Activated T-helper 17 cell treated with anti-CD3 and anti-CD28 coated beads, Interleukin-2, amount 50 U/mL, for 72 hours (primary cell): Measurements from ENCODE around the gene POLD2. TPM values are rescaled to one million over a fixed set of nuclear protein-coding genes. Genes with fewer than 3 reads are reported as not detected.

Experiments used
- ATAC-seq: fragments of 150-1000 bp; cut with Tn5 transposase; replicated peaks from 2 replicates; pipeline ENCODE4 v1.10.0; 2021; ENCODE audit warnings: mild to moderate bottlenecking, moderate library complexity
- H3K27ac Mint-ChIP-seq: one replicate; pipeline ENCODE4 v1.8.0; 2022; ENCODE audit warnings: mixed read lengths
- H3K27me3 Mint-ChIP-seq: one replicate; pipeline ENCODE4 v1.8.0; 2022; ENCODE audit warnings: mixed read lengths
- H3K36me3 Mint-ChIP-seq: one replicate; pipeline ENCODE4 v1.8.0; 2022; ENCODE audit warnings: low read depth, mild to moderate bottlenecking, mixed read lengths
- H3K4me1 Mint-ChIP-seq: one replicate; pipeline ENCODE4 v1.8.0; 2022; ENCODE audit warnings: mixed read lengths
- H3K4me3 Mint-ChIP-seq: one replicate; pipeline ENCODE4 v1.8.0; 2022; ENCODE audit warnings: mild to moderate bottlenecking, mixed read lengths
- H3K9me3 Mint-ChIP-seq: one replicate; pipeline ENCODE4 v1.8.0; 2022; ENCODE audit warnings: mixed read lengths
- total RNA-seq, 2 donors: library from RNA; stranded (reverse); gene quantifications; one replicate each; pipeline ENCODE4 v1.2.3, GENCODE V29; 2022

POLD2 gene
- total RNA-seq, 2 donors from 2014 or later: 114 to 181 TPM

DNA sequence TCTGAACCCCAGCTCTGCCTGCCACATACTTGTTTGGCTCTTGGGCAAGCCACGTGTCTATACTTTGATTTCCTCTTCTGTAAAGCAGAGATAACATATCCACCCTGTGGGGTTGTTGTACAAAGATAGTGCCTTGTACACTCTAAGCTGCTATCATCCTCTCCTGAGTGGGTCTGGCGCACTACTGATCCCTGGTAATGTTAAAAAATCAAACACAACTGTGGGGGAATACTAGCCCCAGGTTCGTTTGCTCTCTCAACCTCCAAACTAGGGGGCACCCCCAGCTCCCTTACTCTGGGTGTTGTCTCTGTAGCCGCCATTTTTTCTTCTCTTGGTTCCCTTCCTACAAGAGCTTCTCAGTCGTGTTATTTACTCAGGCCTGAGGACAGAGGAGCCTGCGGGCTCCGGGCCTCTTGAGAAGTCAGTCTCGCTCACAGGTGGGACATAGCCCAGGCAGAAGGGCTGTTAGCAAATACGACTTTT, 42.0 kb downstream of the POLD2 start:
- Mint-ChIP-seq H3K4me1 (peaks cover 21% of the 10 kb centered on the region), H3K36me3 (peaks cover 55% of the 10 kb centered on the region)
- no peak for ATAC-seq

DNA sequence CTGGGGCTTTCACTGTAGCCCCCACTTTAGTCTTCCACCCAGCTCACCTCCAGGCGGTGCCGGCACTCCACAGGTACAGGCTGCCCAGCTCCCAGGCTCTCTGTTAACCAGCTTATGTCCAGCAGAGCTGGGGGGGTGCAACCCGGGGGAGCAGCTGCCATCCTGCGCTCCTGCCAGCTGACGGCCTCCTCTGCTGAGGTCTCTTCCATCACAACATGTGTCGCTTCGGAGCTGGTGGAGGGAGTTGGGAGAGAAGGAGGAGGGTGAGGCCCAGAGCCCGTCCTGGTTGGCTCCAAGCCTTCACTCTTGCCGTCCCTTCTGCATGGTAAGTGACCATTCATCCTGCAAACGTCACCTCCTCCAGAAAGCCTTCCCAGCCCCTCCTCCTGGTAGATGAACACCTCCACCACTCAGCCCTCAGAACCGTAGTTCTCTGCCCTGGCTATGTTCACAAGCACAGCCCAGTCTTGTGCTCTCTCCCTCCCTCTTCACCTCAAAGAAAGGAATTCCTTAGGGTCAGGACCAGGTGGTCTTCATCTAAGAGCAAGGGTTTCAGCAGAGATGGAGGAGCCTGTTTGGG, 42.6 kb downstream of the POLD2 start:
- no peak for ATAC-seq
- H3K4me1 Mint-ChIP-seq: peaks cover 21% of the 10 kb centered on the region
- peaks cover 60% of the 10 kb centered on the region for H3K36me3 Mint-ChIP-seq

More for the DNA sequence above, 42.0 kb downstream of the POLD2 start:
- H3K27me3 Mint-ChIP-seq: no peaks in the 10 kb centered on the region
- H3K27ac Mint-ChIP-seq: peak overlapping the region; percentile 93
- no peaks in the 10 kb centered on the region for H3K9me3 Mint-ChIP-seq
- peak overlapping the region; percentile 86 for H3K4me3 Mint-ChIP-seq

DNA sequence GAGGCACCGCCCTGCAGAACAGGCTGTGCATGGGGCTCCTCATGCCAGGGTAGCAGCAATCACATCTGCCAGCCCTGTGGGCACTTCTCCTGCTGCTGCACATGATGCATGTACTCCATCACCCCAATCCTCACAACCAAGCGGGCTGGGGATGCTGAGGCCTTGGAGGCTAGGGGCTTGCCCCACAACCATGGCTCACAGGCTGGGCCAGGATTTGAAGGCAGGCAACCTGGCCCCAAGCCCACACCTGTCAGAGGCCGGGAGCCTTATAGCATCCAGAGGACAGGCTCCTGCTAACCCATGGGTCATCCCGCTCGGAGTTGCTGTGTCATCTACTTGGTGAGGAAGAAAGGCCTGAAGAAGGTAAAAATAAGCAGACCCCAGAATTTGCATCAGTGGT, 43.2 kb downstream of the POLD2 start:
- H3K4me1 Mint-ChIP-seq: peaks cover 21% of the 10 kb centered on the region
- peaks cover 67% of the 10 kb centered on the region for H3K36me3 Mint-ChIP-seq
- no peaks in the 10 kb centered on the region for H3K27me3 Mint-ChIP-seq
- peak overlapping the region; percentile 86 for H3K4me3 Mint-ChIP-seq
- no peak for ATAC-seq
- no peaks in the 10 kb centered on the region for H3K9me3 Mint-ChIP-seq
- no peak overlapping the region for H3K27ac Mint-ChIP-seq

More for the DNA sequence above, 42.6 kb downstream of the POLD2 start:
- peak overlapping the region; percentile 86 for H3K4me3 Mint-ChIP-seq
- H3K27ac Mint-ChIP-seq: peak overlapping the region; percentile 93
- no peaks in the 10 kb centered on the region for H3K9me3 Mint-ChIP-seq
- no peaks in the 10 kb centered on the region for H3K27me3 Mint-ChIP-seq

DNA sequence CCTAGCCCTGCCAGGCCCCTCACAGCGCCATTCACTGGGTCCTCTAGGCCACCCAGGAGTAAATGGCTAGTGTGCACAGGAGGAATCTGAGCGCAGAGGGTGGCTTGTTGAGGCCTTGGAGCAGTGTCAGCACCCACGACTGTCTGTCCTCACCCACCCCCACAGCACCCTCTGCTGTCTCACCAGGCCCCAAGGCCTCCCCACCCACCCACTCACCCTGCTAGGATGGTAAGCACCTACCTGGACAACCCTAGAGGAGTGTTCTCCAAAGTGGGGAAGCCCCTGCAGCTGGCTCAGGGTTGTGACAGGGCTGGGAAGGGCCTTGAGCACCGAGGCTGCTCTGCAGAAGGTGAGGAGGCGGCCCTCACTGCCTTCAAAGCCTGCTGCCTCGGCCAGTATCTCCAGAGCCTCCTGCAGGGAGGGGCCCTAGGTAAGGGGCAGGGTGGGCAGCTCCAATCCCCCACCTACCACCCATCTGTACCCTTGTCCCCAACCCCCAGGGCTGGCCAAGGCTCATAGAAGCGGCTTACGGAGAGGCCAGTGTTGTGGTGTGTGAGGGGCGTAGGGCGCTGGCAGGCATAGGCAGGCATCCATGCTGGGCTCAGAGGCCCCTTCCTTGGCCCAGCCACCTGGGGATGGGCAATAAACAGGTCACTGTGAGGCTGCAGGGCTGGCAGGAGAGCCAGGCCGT, 43.9 kb downstream of the POLD2 start:
- no peak overlapping the region for H3K4me3 Mint-ChIP-seq
- peaks cover 73% of the 10 kb centered on the region for H3K36me3 Mint-ChIP-seq
- H3K27ac Mint-ChIP-seq: no peak overlapping the region
- peaks cover 21% of the 10 kb centered on the region for H3K4me1 Mint-ChIP-seq
- no peaks in the 10 kb centered on the region for H3K9me3 Mint-ChIP-seq
- ATAC-seq: no peak
- no peaks in the 10 kb centered on the region for H3K27me3 Mint-ChIP-seq

DNA sequence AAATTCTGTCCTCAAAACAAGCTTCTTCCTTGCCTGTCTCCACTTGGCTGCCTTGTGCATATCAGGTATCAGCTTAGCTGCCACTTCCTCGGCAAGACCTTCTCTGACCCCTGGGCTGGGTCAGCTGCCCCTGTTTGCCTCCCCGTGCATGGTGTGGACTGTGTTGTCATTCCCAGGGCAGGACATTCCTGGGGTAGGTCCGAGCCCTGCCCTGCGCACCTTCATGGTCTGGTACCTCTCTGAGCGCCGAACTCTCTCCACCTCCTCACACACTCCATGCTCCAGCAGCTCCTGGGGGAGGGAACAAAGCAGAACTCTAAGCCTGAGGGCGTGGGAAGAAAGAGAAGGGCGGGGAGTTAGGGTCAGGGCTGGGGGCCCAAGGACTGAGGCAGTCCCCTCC, 44.8 kb downstream of the POLD2 start:
- H3K4me3 Mint-ChIP-seq: no peak overlapping the region
- H3K36me3 Mint-ChIP-seq: peaks cover 82% of the 10 kb centered on the region
- H3K27me3 Mint-ChIP-seq: no peaks in the 10 kb centered on the region
- ATAC-seq: no peak
- H3K9me3 Mint-ChIP-seq: no peaks in the 10 kb centered on the region
- H3K27ac Mint-ChIP-seq: no peak overlapping the region
- peaks cover 17% of the 10 kb centered on the region for H3K4me1 Mint-ChIP-seq

DNA sequence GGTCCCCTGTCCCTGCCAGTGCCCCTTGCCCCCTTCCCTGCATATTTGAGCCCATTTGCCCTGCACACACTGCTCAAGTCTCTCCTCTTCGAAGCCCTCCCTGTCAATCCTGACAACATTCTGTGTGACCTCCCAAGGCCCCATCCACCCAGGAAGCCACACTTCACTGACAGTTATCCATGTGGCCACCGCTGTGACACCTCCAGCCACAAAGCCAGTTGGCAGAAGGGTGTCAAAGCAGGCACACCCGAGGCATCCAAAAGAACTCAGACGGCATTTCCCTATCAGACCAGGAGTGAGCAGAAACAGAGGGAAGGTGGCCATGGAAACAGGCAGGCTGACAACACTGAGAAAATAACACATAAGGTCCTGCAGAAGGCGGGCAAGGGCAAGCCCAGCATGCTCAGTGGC, 45.7 kb downstream of the POLD2 start:
- peak overlapping the region; percentile 88 for H3K27ac Mint-ChIP-seq
- peaks cover 17% of the 10 kb centered on the region for H3K4me1 Mint-ChIP-seq
- H3K4me3 Mint-ChIP-seq: no peak overlapping the region
- ATAC-seq: no peak
- peaks cover 91% of the 10 kb centered on the region for H3K36me3 Mint-ChIP-seq
- H3K9me3 Mint-ChIP-seq: no peaks in the 10 kb centered on the region
- no peaks in the 10 kb centered on the region for H3K27me3 Mint-ChIP-seq

DNA sequence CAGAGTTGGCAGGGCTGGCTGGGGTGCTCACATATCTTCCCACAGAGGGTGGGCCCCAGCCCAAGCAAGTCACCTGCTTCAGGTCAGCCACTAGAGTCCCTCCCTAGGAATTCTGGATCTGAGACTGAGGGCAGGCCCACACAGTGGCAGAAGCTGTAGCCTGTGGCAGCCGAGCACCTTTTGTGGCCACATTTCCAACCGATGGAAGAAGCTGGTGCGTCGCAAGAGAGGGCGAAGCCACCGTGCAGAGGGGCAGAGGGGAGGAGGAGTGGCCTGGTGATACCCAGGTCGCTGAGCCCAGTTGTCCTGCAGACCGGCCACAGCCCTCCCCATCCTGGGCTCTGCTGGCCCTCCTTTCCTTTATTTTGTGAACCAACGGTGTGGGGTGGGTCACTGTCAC, 46.3 kb downstream of the POLD2 start:
- Mint-ChIP-seq H3K27me3 (no peaks in the 10 kb centered on the region), H3K4me1 (peaks cover 19% of the 10 kb centered on the region), H3K4me3 (no peak overlapping the region), H3K36me3 (peaks cover 93% of the 10 kb centered on the region), H3K27ac (peak overlapping the region; percentile 88), H3K9me3 (no peaks in the 10 kb centered on the region)
- ATAC-seq: no peak

DNA sequence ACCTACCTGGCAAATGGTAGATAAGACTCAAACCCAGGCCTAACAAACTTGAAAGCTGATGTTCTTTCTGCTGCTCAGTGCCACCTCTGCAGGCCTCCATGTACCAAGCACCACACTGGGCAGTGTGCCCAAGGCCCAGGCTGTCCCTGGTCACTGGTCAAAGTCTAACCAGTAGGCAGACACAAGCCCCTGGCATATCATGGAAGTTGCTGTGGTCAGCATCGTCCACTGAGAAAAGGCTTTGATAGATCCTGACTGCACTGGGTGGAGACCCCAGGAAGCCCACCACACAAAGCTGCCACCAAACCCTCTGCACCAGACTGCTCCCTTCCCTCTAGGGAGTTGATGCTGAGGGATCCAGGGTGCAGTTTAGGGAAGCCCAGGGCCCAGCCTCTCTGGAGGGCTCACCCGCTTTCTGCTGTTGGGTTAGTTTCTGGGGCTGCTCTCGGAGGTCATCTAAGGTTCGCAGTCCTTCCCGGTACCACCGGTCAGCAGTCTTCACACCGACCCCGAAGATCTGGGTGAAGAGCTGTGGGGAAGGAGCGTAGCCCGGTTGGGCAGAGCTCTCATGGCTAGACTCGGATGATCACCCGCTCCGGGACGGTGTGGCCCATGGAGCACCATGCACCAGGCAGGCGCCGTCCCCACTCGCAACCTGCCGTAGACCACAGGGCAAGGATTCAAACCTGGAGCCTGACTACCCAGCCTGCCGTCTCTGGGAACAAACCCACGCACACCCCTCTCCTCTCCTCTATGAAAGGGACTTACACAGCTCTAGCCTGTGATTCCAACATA, 47.0 kb downstream of the POLD2 start:
- no peaks in the 10 kb centered on the region for H3K9me3 Mint-ChIP-seq

DNA sequence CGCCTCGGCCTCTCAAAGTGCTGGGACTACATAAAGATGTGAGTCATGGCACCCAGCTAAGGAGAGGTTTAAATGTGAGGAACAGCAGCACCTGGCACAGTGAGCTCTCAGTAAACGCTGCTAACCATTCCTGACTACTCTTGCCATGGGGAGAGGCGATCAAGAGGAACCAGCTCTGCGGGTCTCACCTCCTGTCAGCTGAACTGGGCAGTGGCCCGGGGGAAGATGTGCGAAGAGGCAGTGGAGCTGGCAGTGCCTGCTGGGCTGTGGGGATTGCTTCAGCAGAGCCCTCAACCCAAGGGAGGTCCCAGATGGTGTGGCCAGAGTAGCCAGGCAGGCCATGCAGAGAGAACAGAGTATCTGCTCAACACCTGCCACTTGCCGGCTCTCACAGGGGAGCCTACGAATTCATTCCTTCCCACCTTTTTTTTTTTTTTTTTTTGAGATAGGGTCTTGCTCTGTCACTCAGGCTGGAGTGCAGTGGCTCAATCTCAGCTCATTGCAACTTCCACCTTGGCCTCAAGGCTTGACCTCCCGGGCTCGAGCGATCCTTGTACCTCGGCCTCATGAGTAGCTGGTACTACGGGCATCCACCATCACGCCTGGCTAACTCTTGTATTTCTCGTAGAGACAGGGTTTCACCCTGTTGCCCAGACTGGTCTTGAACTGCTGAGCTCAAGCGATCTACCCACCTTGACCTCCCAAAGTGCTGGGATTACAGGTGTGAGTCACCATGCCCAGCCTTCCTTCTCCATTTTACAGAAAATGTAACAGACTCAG, 47.9 kb downstream of the POLD2 start:
- Mint-ChIP-seq H3K27ac (no peak overlapping the region), H3K9me3 (no peaks in the 10 kb centered on the region)

More for the DNA sequence above, 47.0 kb downstream of the POLD2 start:
- H3K27ac Mint-ChIP-seq: no peak overlapping the region
- H3K27me3 Mint-ChIP-seq: no peaks in the 10 kb centered on the region
- peaks cover 91% of the 10 kb centered on the region for H3K36me3 Mint-ChIP-seq
- H3K4me1 Mint-ChIP-seq: peaks cover 17% of the 10 kb centered on the region
- H3K4me3 Mint-ChIP-seq: no peak overlapping the region
- ATAC-seq: no peak

DNA sequence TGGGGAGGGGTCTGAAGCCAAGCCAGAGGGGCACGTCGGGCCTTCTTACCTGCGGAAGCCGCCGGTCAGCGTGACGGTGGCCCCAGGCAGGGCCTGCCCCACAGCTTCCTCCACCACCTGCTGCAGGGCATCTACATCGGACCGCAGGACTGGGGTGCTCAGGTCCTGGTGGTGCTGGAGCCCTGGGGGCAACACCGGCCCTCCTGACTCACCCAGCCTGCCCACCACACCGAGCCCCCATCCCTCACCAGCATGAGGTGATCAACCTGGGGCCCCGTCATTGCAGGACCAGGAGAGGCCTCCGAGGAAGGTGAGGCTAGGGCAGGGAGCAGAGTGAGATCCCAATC, 49.0 kb downstream of the POLD2 start:
- H3K27ac Mint-ChIP-seq: no peak overlapping the region
- peaks cover 11% of the 10 kb centered on the region for H3K4me1 Mint-ChIP-seq
- H3K9me3 Mint-ChIP-seq: no peaks in the 10 kb centered on the region
- H3K27me3 Mint-ChIP-seq: no peaks in the 10 kb centered on the region
- H3K4me3 Mint-ChIP-seq: no peak overlapping the region
- H3K36me3 Mint-ChIP-seq: peaks cover 73% of the 10 kb centered on the region
- no peak for ATAC-seq

More for the DNA sequence above, 47.9 kb downstream of the POLD2 start:
- peaks cover 83% of the 10 kb centered on the region for H3K36me3 Mint-ChIP-seq
- H3K4me1 Mint-ChIP-seq: peaks cover 11% of the 10 kb centered on the region
- ATAC-seq: no peak
- H3K4me3 Mint-ChIP-seq: no peak overlapping the region
- H3K27me3 Mint-ChIP-seq: no peaks in the 10 kb centered on the region

DNA sequence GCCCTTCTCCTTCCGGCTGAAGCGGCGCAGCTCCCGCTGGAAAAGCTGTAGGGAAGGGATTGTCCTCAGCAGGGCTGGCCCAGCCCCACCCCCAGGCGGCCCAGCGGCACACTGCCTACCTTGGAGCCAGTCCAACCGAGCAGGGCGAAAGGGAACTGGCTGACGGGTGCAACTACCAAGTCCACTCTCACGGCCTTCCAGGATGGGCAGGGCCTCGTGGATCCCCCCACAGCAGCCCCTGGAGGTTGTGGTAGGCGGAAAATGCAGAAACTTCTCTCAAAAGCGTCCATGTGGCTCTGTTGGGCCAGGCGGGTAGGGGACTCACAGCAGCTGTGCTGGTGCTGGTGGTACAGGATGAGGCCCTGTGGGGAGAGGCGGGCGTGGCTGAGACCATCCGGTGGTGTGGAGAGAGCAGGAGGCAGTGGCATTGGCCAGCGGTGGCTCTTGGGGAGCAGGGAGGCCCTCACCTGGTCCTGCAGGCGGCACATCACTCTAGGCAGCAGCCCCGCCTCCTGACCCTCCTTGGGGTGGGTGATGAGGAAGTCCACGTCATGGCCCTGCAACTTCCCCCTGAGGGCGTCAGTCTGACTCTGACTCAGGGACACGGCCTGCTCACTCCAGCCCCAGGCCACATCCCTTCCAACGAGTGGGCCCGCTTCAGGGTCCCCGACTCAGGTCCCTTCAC, 49.5 kb downstream of the POLD2 start:
- H3K9me3 Mint-ChIP-seq: no peaks in the 10 kb centered on the region
- no peak overlapping the region for H3K4me3 Mint-ChIP-seq
- peak; percentile 86 for ATAC-seq
- peaks cover 69% of the 10 kb centered on the region for H3K36me3 Mint-ChIP-seq
- peaks cover 13% of the 10 kb centered on the region for H3K4me1 Mint-ChIP-seq
- H3K27ac Mint-ChIP-seq: no peak overlapping the region
- H3K27me3 Mint-ChIP-seq: no peaks in the 10 kb centered on the region

DNA sequence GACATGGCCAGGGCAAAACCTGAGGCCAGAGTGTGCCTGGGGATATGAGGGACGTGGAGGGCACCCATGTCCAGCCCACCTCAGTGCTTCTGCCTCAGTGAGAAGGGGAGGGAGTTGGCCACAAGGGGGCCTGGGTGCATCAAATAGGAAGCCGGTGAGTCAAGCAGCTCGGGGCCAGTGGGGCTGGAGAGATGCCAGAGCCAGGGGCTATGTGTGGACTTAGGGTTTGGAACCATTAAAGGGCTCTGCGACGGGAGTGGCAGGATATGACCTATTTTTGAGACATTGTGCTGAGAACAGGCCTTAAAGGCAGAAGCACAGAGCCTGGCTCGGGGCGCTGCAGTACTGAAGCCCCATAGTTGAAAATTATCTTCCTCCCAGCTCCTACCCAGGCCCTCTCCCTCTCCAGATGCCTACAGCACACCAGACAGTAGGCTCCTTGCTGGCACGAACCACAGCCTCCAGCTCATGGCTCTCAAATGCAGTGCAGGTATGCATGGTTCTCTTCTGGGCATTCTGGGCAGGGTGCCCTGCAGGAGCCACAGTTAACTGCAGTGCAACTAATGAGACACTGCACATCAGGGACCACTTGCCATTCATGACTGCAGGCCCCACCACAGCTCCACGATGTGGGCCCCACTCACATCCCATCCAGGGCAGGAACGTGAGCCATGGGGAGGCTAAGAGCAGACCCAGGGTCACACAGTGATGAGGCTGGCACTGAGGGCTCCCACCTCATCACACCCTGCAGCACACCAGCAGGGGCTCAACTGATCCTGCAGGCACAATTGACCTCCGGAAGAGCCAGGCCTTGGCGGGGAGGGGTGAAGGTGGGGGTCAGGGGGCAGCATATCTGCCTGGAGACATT, 50.8 kb downstream of the POLD2 start:
- Mint-ChIP-seq H3K9me3 (no peaks in the 10 kb centered on the region), H3K27me3 (no peaks in the 10 kb centered on the region), H3K4me1 (peaks cover 18% of the 10 kb centered on the region), H3K27ac (no peak overlapping the region), H3K36me3 (peaks cover 57% of the 10 kb centered on the region), H3K4me3 (no peak overlapping the region)
- peak; percentile 46 for ATAC-seq

DNA sequence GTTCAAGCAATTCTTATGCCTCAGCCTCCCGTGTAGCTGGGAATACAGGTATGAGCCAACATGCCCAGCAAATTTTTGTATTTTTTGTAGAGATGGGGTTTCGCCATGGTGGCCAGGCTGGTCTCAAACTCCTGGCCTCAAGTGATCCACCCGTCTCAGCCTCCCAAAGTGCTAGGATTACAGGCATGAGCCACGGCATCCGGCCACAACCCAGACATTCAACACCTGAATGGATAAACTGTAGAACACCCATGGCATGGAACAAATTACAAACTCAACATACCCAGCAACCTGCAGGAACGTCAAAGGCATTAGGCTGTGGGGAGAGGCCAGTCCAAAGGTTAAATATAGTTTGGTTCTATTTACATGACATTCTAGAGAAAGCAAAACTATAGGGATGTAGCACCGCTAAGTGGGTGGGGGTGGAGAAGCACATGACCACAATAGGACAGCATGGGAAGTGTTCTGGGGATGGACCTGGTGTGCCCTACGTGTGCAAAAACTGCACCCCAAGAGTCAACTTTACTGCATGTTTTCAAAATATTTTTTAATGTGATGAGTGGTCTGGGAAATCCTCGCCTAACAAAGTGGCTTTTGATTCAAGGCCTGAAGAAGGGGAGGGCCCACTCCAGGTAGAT, 51.5 kb downstream of the POLD2 start:
- peaks cover 50% of the 10 kb centered on the region for H3K36me3 Mint-ChIP-seq
- H3K27me3 Mint-ChIP-seq: no peaks in the 10 kb centered on the region
- no peak for ATAC-seq
- no peaks in the 10 kb centered on the region for H3K9me3 Mint-ChIP-seq
- H3K4me3 Mint-ChIP-seq: no peak overlapping the region
- H3K4me1 Mint-ChIP-seq: peaks cover 18% of the 10 kb centered on the region
- no peak overlapping the region for H3K27ac Mint-ChIP-seq
